ENCODE measurements around the gene IFNA8. TPM values are rescaled to one million over a fixed set of nuclear protein-coding genes. Genes with fewer than 3 reads are reported as not detected.
"Not testable (repeated sequence)": the region's sequence is repeated elsewhere in the genome, so short reads cannot be mapped to it uniquely, and the experiment has no call there.

Gene IFNA8
- total RNA-seq, 2 donors from 2014 or later = not detected

- intact Hi-C loops (cut with DNase I) = no loop called here
- no peak for DNase-seq (ENCODE audit: low spot score)
Measured at GRCh38 chr9:21414220-21414940, 5.5 kb downstream of the IFNA8 start.

- no peak for DNase-seq (ENCODE audit: low spot score)
- intact Hi-C loops (cut with DNase I) = no loop called here
Measured at GRCh38 chr9:21415493-21416267, 6.8 kb downstream of the IFNA8 start.

- intact Hi-C loops (cut with DNase I) = no loop called here
- no peak for DNase-seq (ENCODE audit: low spot score)
Measured at GRCh38 chr9:21428235-21428634, 19.3 kb downstream of the IFNA8 start.

GRCh38 chr9:21429191-21429590 is 20.3 kb downstream of the IFNA8 start:
- intact Hi-C loops (cut with DNase I) = no loop called here

GRCh38 chr9:21432672-21433425 is 23.9 kb downstream of the IFNA8 start:
- no peak for DNase-seq (ENCODE audit: low spot score)
- intact Hi-C loops (cut with DNase I) = no loop called here

More at GRCh38 chr9:21429191-21429590, 20.3 kb downstream of the IFNA8 start:
- no peak for DNase-seq (ENCODE audit: low spot score)

- intact Hi-C loops (cut with DNase I) = no loop called here
Measured at GRCh38 chr9:21434202-21435014, 25.5 kb downstream of the IFNA8 start.

GRCh38 chr9:21435015-21435383 is 26.1 kb downstream of the IFNA8 start:
- DNase-seq (ENCODE audit: low spot score); intact Hi-C loops (cut with DNase I): not testable (repeated sequence)

More at GRCh38 chr9:21434202-21435014, 25.5 kb downstream of the IFNA8 start:
- DNase-seq (ENCODE audit: low spot score) = no peak

- no peak for DNase-seq (ENCODE audit: low spot score)
- intact Hi-C loops (cut with DNase I) = no loop called here
Measured at GRCh38 chr9:21440139-21440538, 31.2 kb downstream of the IFNA8 start, which contains the start of gene IFNA1. Gene IFNA1 (plus strand): TSS chr9:21440439. CDS start chr9:21440508, 69 bp downstream.

GRCh38 chr9:21443849-21444625 is 35.1 kb downstream of the IFNA8 start:
- DNase-seq (ENCODE audit: low spot score) = no peak
- intact Hi-C loops (cut with DNase I) = no loop called here

GRCh38 chr9:21449312-21449711 is 40.4 kb downstream of the IFNA8 start:
- intact Hi-C loops (cut with DNase I); DNase-seq (ENCODE audit: low spot score): not testable (repeated sequence)

- DNase-seq (ENCODE audit: low spot score) = no peak
Measured at GRCh38 chr9:21450733-21451394, 41.9 kb downstream of the IFNA8 start.

GRCh38 chr9:21452681-21453080 is 43.8 kb downstream of the IFNA8 start:
- intact Hi-C loops (cut with DNase I) = no loop called here
- DNase-seq (ENCODE audit: low spot score) = no peak

More at GRCh38 chr9:21450733-21451394, 41.9 kb downstream of the IFNA8 start:
- intact Hi-C loops (cut with DNase I) = no loop called here

- intact Hi-C loops (cut with DNase I) = no loop called here
Measured at GRCh38 chr9:21454149-21454548, 45.2 kb downstream of the IFNA8 start.

GRCh38 chr9:21455320-21455719 is 46.4 kb downstream of the IFNA8 start:
- intact Hi-C loops (cut with DNase I) = no loop called here
- no peak for DNase-seq (ENCODE audit: low spot score)

More at GRCh38 chr9:21454149-21454548, 45.2 kb downstream of the IFNA8 start:
- no peak for DNase-seq (ENCODE audit: low spot score)

Data from posterior vena cava (tissue), 2 donors.